Measurements from ENCODE around the gene NLRP13. TPM values are rescaled to one million over a fixed set of nuclear protein-coding genes. Genes with fewer than 3 reads are reported as not detected.

The NLRP13 gene
- polyA plus RNA-seq, 2 of the 4 experiments (the other 2 are of a cell fraction), result not detected

GRCh38 chr19:55907286-55907685, 24.9 kb downstream of the NLRP13 start:
- WGBS (ENCODE audit: missing lambda C conversion rate), result 2% methylated on average over 7 of the region's 7 CpGs
- FAIRE-seq, result no peak
- Histone ChIP-seq H3K4me1 (no peaks in the 10 kb centered on the region), H3K9me3 (peaks cover 10% of the 10 kb centered on the region; the same call in 1 of the 3 replicates), H3K27ac (no peak overlapping the region), H3K4me3 (no peak overlapping the region), H3K4me2 (no peak overlapping the region)
- no peak for ATAC-seq
- ChIA-PET POLR2A (no interaction called here), CTCF (no interaction called here)
- TF ChIP-seq EHF (CRISPR knock-in tag; IDR thresholded peaks at IDR 0.05), result no peak
- no peak for TF ChIP-seq EP300 (IDR thresholded peaks at IDR 0.05)
- no peak for TF ChIP-seq NR3C1 (IDR thresholded peaks at IDR 0.05)
- no peak for TF ChIP-seq ESRRA (IDR thresholded peaks at IDR 0.05; ENCODE audit: borderline replicate concordance, low read length)
- TF ChIP-seq MAFK (IDR thresholded peaks at IDR 0.05; ENCODE audit: partially characterized antibody), result no peak
- TF ChIP-seq BCL3 (IDR thresholded peaks at IDR 0.05), result no peak
- TF ChIP-seq RFX5 (IDR thresholded peaks at IDR 0.05), result no peak
- TF ChIP-seq CBX8 (IDR thresholded peaks at IDR 0.05), result no peak
- no peak for TF ChIP-seq HOXB5 (CRISPR knock-in tag; IDR thresholded peaks at IDR 0.05)
- no peak for TF ChIP-seq MAZ (IDR thresholded peaks at IDR 0.05; ENCODE audit: borderline replicate concordance, low read depth, low read length)
- no peak for TF ChIP-seq FOXS1 (CRISPR knock-in tag; IDR thresholded peaks at IDR 0.05)
- no peak for TF ChIP-seq CEBPB (IDR thresholded peaks at IDR 0.05)
- DNase-seq (ENCODE audit: low read depth in 1 of 2, low spot score in 1 of 2), result no peak

- FAIRE-seq (no peak), ATAC-seq (peak in 1 of 2 experiments; percentile 23; a peak in 1 of 6 replicates), DNase-seq (ENCODE audit: low read depth in 1 of 2, low spot score in 1 of 2) (no peak)
- Histone ChIP-seq H3K27ac (no peak overlapping the region), H3K4me2 (no peak overlapping the region), H3K4me1 (no peaks in the 10 kb centered on the region), H3K9me3 (no peaks in the 10 kb centered on the region), H3K4me3 (no peak overlapping the region)
- POLR2A ChIA-PET, result no interaction called here
- no peak for TF ChIP-seq PHF8 (IDR thresholded peaks at IDR 0.05; ENCODE audit: borderline replicate concordance, low read depth)
- TF ChIP-seq EHMT2 (IDR thresholded peaks at IDR 0.05; ENCODE audit: low read depth), result no peak
- TF ChIP-seq EHF (CRISPR knock-in tag; IDR thresholded peaks at IDR 0.05), result no peak
- TF ChIP-seq BCL3 (IDR thresholded peaks at IDR 0.05), result no peak
- no peak for TF ChIP-seq CBX8 (IDR thresholded peaks at IDR 0.05)
- TF ChIP-seq MAFK (IDR thresholded peaks at IDR 0.05; ENCODE audit: partially characterized antibody), result no peak
- no peak for TF ChIP-seq POLR2A (IDR thresholded peaks at IDR 0.05; ENCODE audit: low read length)
- no peak for TF ChIP-seq ZSCAN20 (CRISPR knock-in tag; IDR thresholded peaks at IDR 0.05)
- CTCF ChIA-PET, result no interaction called here
- 9% methylated on average over 9 of the region's 9 CpGs for WGBS (ENCODE audit: missing lambda C conversion rate)
These were observed 29.9 kb downstream of the NLRP13 start for GRCh38 chr19:55902080-55902751.

- Histone ChIP-seq H3K27ac (no peak overlapping the region), H3K4me2 (no peak overlapping the region), H3K4me1 (no peaks in the 10 kb centered on the region), H3K4me3 (no peak overlapping the region), H3K9me3 (no peaks in the 10 kb centered on the region)
- ATAC-seq (peak in 1 of 2 experiments; percentile 34; a peak in 2 of 6 replicates), FAIRE-seq (no peak), DNase-seq (ENCODE audit: low read depth in 1 of 2, low spot score in 1 of 2) (no peak)
- CTCF ChIA-PET, result no interaction called here
- POLR2A ChIA-PET, result no interaction called here
- 2% methylated on average over 13 of the region's 13 CpGs for WGBS (ENCODE audit: missing lambda C conversion rate)
- TF ChIP-seq ZFP36 (IDR thresholded peaks at IDR 0.05; ENCODE audit: borderline replicate concordance, partially characterized antibody) (no peak), JUNB (IDR thresholded peaks at IDR 0.05) (no peak), MAZ (IDR thresholded peaks at IDR 0.05; ENCODE audit: borderline replicate concordance, low read depth, low read length) (no peak), EHF (CRISPR knock-in tag; IDR thresholded peaks at IDR 0.05) (no peak), HEYL (CRISPR knock-in tag; IDR thresholded peaks at IDR 0.05) (no peak), POLR2AphosphoS2 (conservative IDR thresholded peaks at IDR 0.05; ENCODE audit: low read length) (no peak), RCOR1 (IDR thresholded peaks at IDR 0.05; ENCODE audit: low read depth, low read length) (no peak), ESRRA (IDR thresholded peaks at IDR 0.05; ENCODE audit: borderline replicate concordance, low read length) (no peak), ATOH8 (CRISPR knock-in tag; IDR thresholded peaks at IDR 0.05; ENCODE audit: low read depth) (no peak), KDM1A (IDR thresholded peaks at IDR 0.05; ENCODE audit: low read depth) (no peak), MYC (IDR thresholded peaks at IDR 0.05; ENCODE audit: borderline replicate concordance, low read length) (no peak), HMGXB4 (CRISPR knock-in tag; IDR thresholded peaks at IDR 0.05; ENCODE audit: borderline replicate concordance) (no peak)
These were observed 30.6 kb downstream of the NLRP13 start for GRCh38 chr19:55901369-55902079.
